K562 (cell line): Measurements from ENCODE around the gene PIP4K2A. TPM values are rescaled to one million over a fixed set of nuclear protein-coding genes. Genes with fewer than 3 reads are reported as not detected.
"Not testable (repeated sequence)": the region's sequence is repeated elsewhere in the genome, so short reads cannot be mapped to it uniquely, and the experiment has no call there.

ENCODE experiments used
- ATAC-seq: fragments of 200-7000 bp; cut with Tn5 transposase; 3 replicates; pipeline ENCODE4 v1.9.1; 2020; ENCODE audit warnings: moderate library complexity
- BruUV-seq: library from RNA; stranded (reverse); fragments of 400-500 nt; replicated peaks from 2 replicates; lab custom pipeline; 2021; lab: Mats Ljungman, UMichigan
- CTCF ChIA-PET: fragments of 300-600 bp; formaldehyde crosslinking; extraction: SDS; loops from one replicate; lab custom pipeline; 2021; ENCODE audit warnings: low intra/inter-chr PET ratio; lab: Yijun Ruan, JAX
- POLR2A ChIA-PET: fragments of 300-600, 350-650 bp; sonication (Branson Sonifier 250); formaldehyde crosslinking; extraction: SDS; loops from one replicate; lab custom pipeline; 2021; ENCODE audit warnings: antibody characterized with exemption, inconsistent platforms; lab: Yijun Ruan, JAX
- DNase-seq, 4 experiments: peaks; one replicate each; pipeline versions ENCODE4 v3.0.0 to v3.0.0-alpha.2; 2011 to 2018; ENCODE audit warnings: low spot score in 3 of 4, mixed read lengths in 3 of 4; ENCODE audit errors: extremely low read depth in 1 of 4
- FAIRE-seq: peaks from 2 replicates; lab custom pipeline; 2011; peaks lifted over from hg19 to GRCh38; lab: Jason Lieb, UNC
- H2AFZ ChIP-seq: 2 replicates; pipeline ENCODE4 v1.6.0; 2011; ENCODE audit warnings: low read depth, low read length, control low read depth, inconsistent platforms
- H3K27ac ChIP-seq: fragments of 200-600 bp; 3 replicates; pipeline ENCODE4 v1.8.0; 2011; ENCODE audit warnings: low read depth, mild to moderate bottlenecking, control low read depth, inconsistent platforms, low read length, moderate library complexity, mixed read lengths; ENCODE audit errors: extremely low read depth
- H3K27me3 ChIP-seq, 2 experiments: fragments of 300-600 bp in 1 of 2; 2 replicates in 1 of 2; 3 replicates in 1 of 2; pipeline versions ENCODE4 v1.6.0 to v1.8.0; 2011; ENCODE audit warnings: inconsistent platforms in 2 of 2, low read length in 2 of 2, mild to moderate bottlenecking in 1 of 2, mixed read lengths in 1 of 2, moderate library complexity in 1 of 2; ENCODE audit not compliant: control insufficient read depth in 2 of 2, insufficient read depth in 2 of 2
- H3K36me3 ChIP-seq: fragments of 300-600 bp; 3 replicates; pipeline ENCODE4 v1.8.0; 2011; ENCODE audit warnings: mild to moderate bottlenecking, low read length, inconsistent platforms; ENCODE audit not compliant: control insufficient read depth, insufficient read depth
- H3K4me1 ChIP-seq, 2 experiments: fragments of 200-600 bp in 1 of 2; replicated peaks in 1 of 2; 2 replicates in 1 of 2; 3 replicates in 1 of 2; pipeline versions ENCODE4 v1.5.1 to v1.8.0; 2011; ENCODE audit warnings: inconsistent platforms in 2 of 2, low read length in 2 of 2, mild to moderate bottlenecking in 1 of 2, mixed read lengths in 1 of 2, moderate library complexity in 1 of 2; ENCODE audit not compliant: control insufficient read depth in 2 of 2, insufficient read depth in 2 of 2
- H3K4me2 ChIP-seq: 2 replicates; pipeline ENCODE4 v1.6.1; 2011; ENCODE audit warnings: low read length, control low read depth, inconsistent platforms, mixed read lengths; ENCODE audit not compliant: insufficient read depth
- H3K4me3 ChIP-seq: fragments of 200-600 bp; sonication (generic), shearing (Covaris generic); 2 replicates; pipeline ENCODE4 v1.5.1; 2016; ENCODE audit warnings: control low read depth, inconsistent platforms
- H3K79me2 ChIP-seq: fragments of 200-600 bp; 3 replicates; pipeline ENCODE4 v1.8.0; 2011; ENCODE audit warnings: low read length, inconsistent platforms; ENCODE audit not compliant: control insufficient read depth, insufficient read depth
- H3K9ac ChIP-seq, 2 experiments: 2 replicates each; pipeline versions ENCODE4 v1.6.0 to v1.6.1; 2011; ENCODE audit warnings: low read depth in 2 of 2, low read length in 2 of 2, control low read depth in 1 of 2, inconsistent platforms in 1 of 2, mild to moderate bottlenecking in 1 of 2, mixed read lengths in 1 of 2; ENCODE audit not compliant: insufficient read depth in 1 of 2
- H3K9me1 ChIP-seq: one replicate; pipeline ENCODE4 v1.6.0; 2011; ENCODE audit warnings: inconsistent platforms, mild to moderate bottlenecking, low read length, moderate library complexity; ENCODE audit not compliant: control insufficient read depth, insufficient read depth
- H3K9me3 ChIP-seq: replicated peaks from 2 replicates; pipeline ENCODE4 v1.5.1; 2011; ENCODE audit warnings: low read depth, low read length, inconsistent platforms; ENCODE audit not compliant: control insufficient read depth, insufficient read depth
- H4K20me1 ChIP-seq: replicated peaks from 2 replicates; pipeline ENCODE4 v1.6.1; 2011; ENCODE audit warnings: low read length, inconsistent platforms, mixed read lengths; ENCODE audit not compliant: control insufficient read depth, insufficient read depth
- ZNF146 ChIP-seq: IDR thresholded peaks from one replicate; pipeline ENCODE4 v1.6.1; 2018; ENCODE audit warnings: missing compliant biosample characterization; ENCODE audit not compliant: unreplicated experiment
- ZNF354B ChIP-seq: fragments of 250-450 bp; sonication (Bioruptor Pico); IDR thresholded peaks from 2 replicates; pipeline ENCODE4 v1.4.0; 2020
- ZNF507 ChIP-seq: conservative IDR thresholded peaks from 2 replicates; pipeline ENCODE4 v1.6.1; 2017; ENCODE audit warnings: missing genetic modification characterization, missing compliant biosample characterization
- WGBS: fragments of 100-300 bp; shearing (Covaris generic); methylation state at CpG from one replicate; pipeline ENCODE4 v1.1.6; 2016; ENCODE audit warnings: low coverage, mixed read lengths; ENCODE audit not compliant: insufficient coverage; ENCODE audit errors: missing lambda C conversion rate; 5-methylcytosine and 5-hydroxymethylcytosine counted together
- in situ Hi-C: fragments of 300-500 bp; cut with MboI; formaldehyde crosslinking; loops from 4 replicates; pipeline ENCODE4 v1.15.0; 2018; ENCODE audit warnings: inconsistent platforms, mixed read lengths
- intact Hi-C: fragments of 100-400 bp; cut with micrococcal nuclease; formaldehyde crosslinking; loops from 2 replicates; pipeline ENCODE4 v1.14.2; 2022
- polyA plus RNA-seq, 8 experiments: library from polyadenylated mRNA; depleted of rRNA in 4 of 8; stranded (reverse) in 5 of 8; unstranded in 3 of 8; fragments of >200 nt; fragmentation: Nextera tagmentation in 2 of 8; fragmentation: Illumina TruSeq in 1 of 8; extraction: Ambion mirVana in 2 of 8; extraction: Trizol in 1 of 8; gene quantifications; 2 replicates each; pipeline versions ENCODE4 v1.2.1 to v1.2.3, GENCODE V29; 2011 to 2014; ENCODE audit warnings: inconsistent platforms in 1 of 8, missing spikeins in 1 of 8
- total RNA-seq, 7 experiments: library from RNA; depleted of rRNA in 6 of 7; stranded (reverse); fragments of >200 nt in 6 of 7; fragmentation: Illumina TruSeq in 2 of 7; extraction: Trizol in 2 of 7; gene quantifications; 2 replicates each; pipeline versions ENCODE4 v1.2.1 to v1.2.3, GENCODE V29; 2011 to 2021; ENCODE audit warnings: low replicate concordance in 1 of 7

PIP4K2A gene
- total and polyA plus RNA-seq, 9 of the 15 experiments (the other 6 are each of a cell fraction or from before 2014, with no cell fraction given): 35.6 to 117 (median 71.9) TPM

DNA sequence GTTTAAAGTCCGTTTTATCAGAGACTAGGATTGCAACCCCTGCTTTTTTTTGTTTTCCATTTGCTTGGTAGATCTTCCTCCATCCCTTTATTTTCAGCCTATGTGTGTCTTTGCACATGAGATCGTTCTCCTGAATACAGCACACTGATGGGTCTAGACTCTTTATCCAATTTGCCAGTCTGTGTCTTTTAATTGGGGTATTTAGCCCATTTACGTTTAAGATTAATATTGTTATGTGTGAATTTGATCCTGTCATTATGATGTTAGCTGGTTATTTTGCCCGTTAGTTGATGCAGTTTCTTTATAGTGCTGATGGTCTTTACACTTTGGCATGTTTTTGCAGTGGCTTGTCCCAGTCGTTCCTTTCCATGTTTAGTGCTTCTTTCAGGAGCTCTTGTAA lies 202.4 kb downstream of the PIP4K2A start:
- ATAC-seq, FAIRE-seq, H3K27me3 ChIP-seq, BruUV-seq, H2AFZ ChIP-seq, H3K4me3 ChIP-seq, H3K27ac ChIP-seq, H3K4me2 ChIP-seq, CTCF ChIA-PET, H4K20me1 ChIP-seq, H3K9me3 ChIP-seq, H3K9ac ChIP-seq, H3K9me1 ChIP-seq, DNase-seq, H3K36me3 ChIP-seq, H3K79me2 ChIP-seq, POLR2A ChIA-PET, in situ Hi-C loops: not testable (repeated sequence)
- intact Hi-C loops: loop anchor here (5.0 kb wide), 1 partner anchor 190 kb away; the partner anchor contains the start of gene BMI1
- 34% methylated on average over 5 of the region's 5 CpGs for WGBS
- TF ChIP-seq ZNF507 (tag): peak; percentile 97
- TF ChIP-seq ZNF354B (CRISPR knock-in tag): 0 out of 2 replicates have a peak, but pooled peaks have one; percentile 68
- peaks cover 2 to 12% of the 10 kb centered on the region in 2 experiments; a peak in 4 of 5 replicates for H3K4me1 ChIP-seq

- ATAC-seq, in situ Hi-C loops, H3K36me3 ChIP-seq, H3K79me2 ChIP-seq, H2AFZ ChIP-seq, DNase-seq, H3K9me3 ChIP-seq, H3K9me1 ChIP-seq, H3K4me2 ChIP-seq, BruUV-seq, H4K20me1 ChIP-seq, H3K27me3 ChIP-seq, POLR2A ChIA-PET, H3K27ac ChIP-seq, H3K4me3 ChIP-seq, CTCF ChIA-PET: not testable (repeated sequence)
- peaks cover 0 to 21% of the 10 kb centered on the region in 2 experiments; a peak in 3 of 5 replicates for H3K4me1 ChIP-seq
- WGBS: 67% methylated on average over 2 of the region's 2 CpGs
- TF ChIP-seq ZNF146 (CRISPR knock-in tag): peak; percentile 64
- TF ChIP-seq, all 486 proteins: peak for 1; not testable (repeated sequence) for 485
- FAIRE-seq, H3K9ac ChIP-seq, intact Hi-C loops: not testable (repeated sequence)
These were observed 206.2 kb downstream of the PIP4K2A start for GRCh38 chr10:22508214-22508613.
